ENCODE data around the gene TOMM6.
"Not testable (repeated sequence)": the region's sequence is repeated elsewhere in the genome, so short reads cannot be mapped to it uniquely, and the experiment has no call there.

Gene TOMM6

GRCh38 chr6:41750374-41750773, 37.1 kb upstream of the TOMM6 start:
- Histone ChIP-seq H3K9ac (ENCODE audit: low read length) (no peak overlapping the region), H3K27me3 (ENCODE audit: control insufficient read depth in 1 of 2, insufficient read depth in 2 of 2, low read length in 2 of 2) (no peaks in the 10 kb centered on the region), H3K4me1 (ENCODE audit: insufficient read depth, low read length) (no peaks in the 10 kb centered on the region)

GRCh38 chr6:41755895-41756294, 31.6 kb upstream of the TOMM6 start:
- Histone ChIP-seq H3K27me3 (ENCODE audit: control insufficient read depth in 1 of 2, insufficient read depth in 2 of 2, low read length in 2 of 2) (no peaks in the 10 kb centered on the region), H3K9me3 (ENCODE audit: low read length) (no peaks in the 10 kb centered on the region), H3K4me3 (ENCODE audit: low read depth in 1 of 2, low read length in 2 of 2) (no peak overlapping the region), H3K36me3 (ENCODE audit: insufficient read depth, low read length) (no peaks in the 10 kb centered on the region), H3K27ac (ENCODE audit: low read depth, low read length) (no peak overlapping the region), H3K4me1 (ENCODE audit: insufficient read depth, low read length) (no peaks in the 10 kb centered on the region), H3K9ac (ENCODE audit: low read length) (no peak overlapping the region)

More at GRCh38 chr6:41750374-41750773, 37.1 kb upstream of the TOMM6 start:
- no peaks in the 10 kb centered on the region for H3K36me3 ChIP-seq (ENCODE audit: insufficient read depth, low read length)
- no peak overlapping the region for H3K27ac ChIP-seq (ENCODE audit: low read depth, low read length)
- no peak overlapping the region for H3K4me3 ChIP-seq (ENCODE audit: low read depth in 1 of 2, low read length in 2 of 2)
- H3K9me3 ChIP-seq (ENCODE audit: low read length): no peaks in the 10 kb centered on the region

- Histone ChIP-seq H3K9me3 (ENCODE audit: low read length) (no peaks in the 10 kb centered on the region), H3K36me3 (ENCODE audit: insufficient read depth, low read length) (no peaks in the 10 kb centered on the region), H3K27ac (ENCODE audit: low read depth, low read length) (no peak overlapping the region), H3K4me1 (ENCODE audit: insufficient read depth, low read length) (no peaks in the 10 kb centered on the region), H3K27me3 (ENCODE audit: control insufficient read depth in 1 of 2, insufficient read depth in 2 of 2, low read length in 2 of 2) (no peaks in the 10 kb centered on the region), H3K9ac (ENCODE audit: low read length) (no peak overlapping the region), H3K4me3 (ENCODE audit: low read depth in 1 of 2, low read length in 2 of 2) (no peak overlapping the region)
Observed at GRCh38 chr6:41756354-41756753, 31.1 kb upstream of the TOMM6 start.

GRCh38 chr6:41757271-41757670, 30.2 kb upstream of the TOMM6 start:
- H3K9me3 ChIP-seq (ENCODE audit: low read length): no peaks in the 10 kb centered on the region
- no peaks in the 10 kb centered on the region for H3K4me1 ChIP-seq (ENCODE audit: insufficient read depth, low read length)
- no peak overlapping the region for H3K4me3 ChIP-seq (ENCODE audit: low read depth in 1 of 2, low read length in 2 of 2)
- H3K36me3 ChIP-seq (ENCODE audit: insufficient read depth, low read length): no peaks in the 10 kb centered on the region
- no peaks in the 10 kb centered on the region for H3K27me3 ChIP-seq (ENCODE audit: control insufficient read depth in 1 of 2, insufficient read depth in 2 of 2, low read length in 2 of 2)
- H3K9ac ChIP-seq (ENCODE audit: low read length): no peak overlapping the region
- no peak overlapping the region for H3K27ac ChIP-seq (ENCODE audit: low read depth, low read length)

- H3K27me3 ChIP-seq (ENCODE audit: control insufficient read depth in 1 of 2, insufficient read depth in 2 of 2, low read length in 2 of 2): no peaks in the 10 kb centered on the region
- no peak overlapping the region for H3K4me3 ChIP-seq (ENCODE audit: low read depth in 1 of 2, low read length in 2 of 2)
- no peaks in the 10 kb centered on the region for H3K9me3 ChIP-seq (ENCODE audit: low read length)
- no peak overlapping the region for H3K9ac ChIP-seq (ENCODE audit: low read length)
- no peak overlapping the region for H3K27ac ChIP-seq (ENCODE audit: low read depth, low read length)
- no peaks in the 10 kb centered on the region for H3K36me3 ChIP-seq (ENCODE audit: insufficient read depth, low read length)
- no peaks in the 10 kb centered on the region for H3K4me1 ChIP-seq (ENCODE audit: insufficient read depth, low read length)
Observed at GRCh38 chr6:41757931-41758640, 29.4 kb upstream of the TOMM6 start.

- Histone ChIP-seq H3K4me3 (ENCODE audit: low read depth in 1 of 2, low read length in 2 of 2) (no peak overlapping the region), H3K27me3 (ENCODE audit: control insufficient read depth in 1 of 2, insufficient read depth in 2 of 2, low read length in 2 of 2) (no peaks in the 10 kb centered on the region), H3K9me3 (ENCODE audit: low read length) (no peaks in the 10 kb centered on the region), H3K36me3 (ENCODE audit: insufficient read depth, low read length) (no peaks in the 10 kb centered on the region), H3K27ac (ENCODE audit: low read depth, low read length) (no peak overlapping the region), H3K9ac (ENCODE audit: low read length) (no peak overlapping the region), H3K4me1 (ENCODE audit: insufficient read depth, low read length) (no peaks in the 10 kb centered on the region)
Observed at GRCh38 chr6:41758641-41759035, 28.9 kb upstream of the TOMM6 start.

- Histone ChIP-seq H3K9ac (ENCODE audit: low read length) (no peak overlapping the region), H3K4me3 (ENCODE audit: low read depth in 1 of 2, low read length in 2 of 2) (no peak overlapping the region), H3K36me3 (ENCODE audit: insufficient read depth, low read length) (no peaks in the 10 kb centered on the region), H3K4me1 (ENCODE audit: insufficient read depth, low read length) (no peaks in the 10 kb centered on the region), H3K27me3 (ENCODE audit: control insufficient read depth in 1 of 2, insufficient read depth in 2 of 2, low read length in 2 of 2) (no peaks in the 10 kb centered on the region), H3K27ac (ENCODE audit: low read depth, low read length) (no peak overlapping the region), H3K9me3 (ENCODE audit: low read length) (no peaks in the 10 kb centered on the region)
Observed at GRCh38 chr6:41759106-41759904, 28.2 kb upstream of the TOMM6 start.

GRCh38 chr6:41759905-41760579, 27.5 kb upstream of the TOMM6 start:
- H3K9me3 ChIP-seq (ENCODE audit: low read length): no peaks in the 10 kb centered on the region
- no peaks in the 10 kb centered on the region for H3K4me1 ChIP-seq (ENCODE audit: insufficient read depth, low read length)
- no peak overlapping the region for H3K4me3 ChIP-seq (ENCODE audit: low read depth in 1 of 2, low read length in 2 of 2)
- no peaks in the 10 kb centered on the region for H3K36me3 ChIP-seq (ENCODE audit: insufficient read depth, low read length)
- no peak overlapping the region for H3K9ac ChIP-seq (ENCODE audit: low read length)
- no peaks in the 10 kb centered on the region for H3K27me3 ChIP-seq (ENCODE audit: control insufficient read depth in 1 of 2, insufficient read depth in 2 of 2, low read length in 2 of 2)
- H3K27ac ChIP-seq (ENCODE audit: low read depth, low read length): no peak overlapping the region

DNA sequence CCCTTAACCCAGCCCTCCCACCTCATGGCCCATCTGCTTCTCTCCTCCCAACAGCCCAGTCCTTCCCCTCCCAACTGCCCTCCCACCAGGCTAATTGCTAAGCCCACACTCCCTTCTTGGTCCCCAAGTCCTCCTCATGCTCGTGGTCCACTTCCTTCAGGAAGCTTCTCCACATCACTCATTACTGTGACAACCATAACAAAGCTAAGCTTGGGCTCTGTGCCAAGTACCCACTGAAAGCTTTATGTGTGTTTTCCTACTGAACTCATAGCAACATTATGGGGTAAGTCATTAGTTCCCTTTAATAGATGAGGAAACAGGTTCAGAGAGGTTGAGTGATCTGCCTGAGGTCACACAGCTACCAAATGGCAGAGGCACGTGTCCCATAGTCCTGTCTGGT, 24.0 kb upstream of the TOMM6 start:
- Histone ChIP-seq H3K4me3 (ENCODE audit: low read depth in 1 of 2, low read length in 2 of 2) (no peak overlapping the region), H3K36me3 (ENCODE audit: insufficient read depth, low read length) (no peaks in the 10 kb centered on the region), H3K4me1 (ENCODE audit: insufficient read depth, low read length) (peaks cover 11% of the 10 kb centered on the region), H3K9ac (ENCODE audit: low read length) (no peak overlapping the region), H3K9me3 (ENCODE audit: low read length) (no peaks in the 10 kb centered on the region), H3K27ac (ENCODE audit: low read depth, low read length) (no peak overlapping the region), H3K27me3 (ENCODE audit: control insufficient read depth in 1 of 2, insufficient read depth in 2 of 2, low read length in 2 of 2) (no peaks in the 10 kb centered on the region)

DNA sequence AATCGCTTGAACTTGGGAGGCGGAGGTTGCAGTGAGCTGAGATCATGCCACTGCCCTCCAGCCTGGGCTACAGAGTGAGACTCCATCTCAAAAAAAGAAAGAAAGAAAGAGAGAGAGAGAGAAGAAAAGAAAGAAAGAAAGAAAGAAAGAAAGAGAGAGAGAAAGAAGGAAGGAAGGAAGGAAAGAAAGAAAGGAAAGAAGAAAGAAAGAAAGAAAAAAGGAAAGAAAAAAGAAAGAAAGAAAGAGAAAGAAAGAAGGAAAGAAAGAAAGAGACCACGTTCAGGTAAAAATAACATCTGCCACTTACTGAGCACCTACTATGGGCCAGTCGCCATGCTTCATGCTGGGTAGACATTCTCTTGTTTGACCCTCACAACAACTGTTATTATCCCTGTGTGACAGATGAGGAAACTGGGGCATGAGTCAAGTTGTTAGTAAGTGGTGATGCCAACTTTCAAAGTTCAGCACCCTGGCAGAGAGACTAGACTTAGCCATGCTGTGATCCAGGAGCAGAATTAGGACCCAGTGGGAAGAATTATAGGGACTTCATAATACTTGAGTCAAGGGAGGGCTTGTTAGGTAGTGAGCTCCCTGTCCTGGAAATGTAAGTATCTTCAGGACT, 21.3 kb upstream of the TOMM6 start:
- not testable (repeated sequence) for H3K27ac ChIP-seq (ENCODE audit: low read depth, low read length); H3K9me3 ChIP-seq (ENCODE audit: low read length); H3K27me3 ChIP-seq (ENCODE audit: control insufficient read depth in 1 of 2, insufficient read depth in 2 of 2, low read length in 2 of 2)

GRCh38 chr6:41767112-41767833, 20.2 kb upstream of the TOMM6 start:
- peaks cover 21% of the 10 kb centered on the region for H3K36me3 ChIP-seq (ENCODE audit: insufficient read depth, low read length)
- no peak overlapping the region for H3K9ac ChIP-seq (ENCODE audit: low read length)
- H3K4me3 ChIP-seq (ENCODE audit: low read depth in 1 of 2, low read length in 2 of 2): no peak overlapping the region
- no peaks in the 10 kb centered on the region for H3K27me3 ChIP-seq (ENCODE audit: control insufficient read depth in 1 of 2, insufficient read depth in 2 of 2, low read length in 2 of 2)
- H3K9me3 ChIP-seq (ENCODE audit: low read length): no peaks in the 10 kb centered on the region
- no peak overlapping the region for H3K27ac ChIP-seq (ENCODE audit: low read depth, low read length)
- peaks cover 11% of the 10 kb centered on the region for H3K4me1 ChIP-seq (ENCODE audit: insufficient read depth, low read length)

More for the DNA sequence above, 21.3 kb upstream of the TOMM6 start:
- not testable (repeated sequence) for H3K9ac ChIP-seq (ENCODE audit: low read length); H3K4me3 ChIP-seq (ENCODE audit: low read depth in 1 of 2, low read length in 2 of 2)
- H3K4me1 ChIP-seq (ENCODE audit: insufficient read depth, low read length): peaks cover 11% of the 10 kb centered on the region
- H3K36me3 ChIP-seq (ENCODE audit: insufficient read depth, low read length): peaks cover 10% of the 10 kb centered on the region

Measured in muscle layer of colon (tissue), 2 donors.